SH-SY5Y (cell line): ENCODE data around the gene MIEF1.

ENCODE experiments used
- GATA2 ChIP-seq: IDR thresholded peaks from 2 replicates; pipeline ENCODE4 v1.6.1; 2011; ENCODE audit warnings: mild to moderate bottlenecking, low read depth, low read length
- GATA3 ChIP-seq: IDR thresholded peaks from 2 replicates; pipeline ENCODE4 v1.6.1; 2011; ENCODE audit warnings: low read depth, mild to moderate bottlenecking, low read length, moderate library complexity

DNA sequence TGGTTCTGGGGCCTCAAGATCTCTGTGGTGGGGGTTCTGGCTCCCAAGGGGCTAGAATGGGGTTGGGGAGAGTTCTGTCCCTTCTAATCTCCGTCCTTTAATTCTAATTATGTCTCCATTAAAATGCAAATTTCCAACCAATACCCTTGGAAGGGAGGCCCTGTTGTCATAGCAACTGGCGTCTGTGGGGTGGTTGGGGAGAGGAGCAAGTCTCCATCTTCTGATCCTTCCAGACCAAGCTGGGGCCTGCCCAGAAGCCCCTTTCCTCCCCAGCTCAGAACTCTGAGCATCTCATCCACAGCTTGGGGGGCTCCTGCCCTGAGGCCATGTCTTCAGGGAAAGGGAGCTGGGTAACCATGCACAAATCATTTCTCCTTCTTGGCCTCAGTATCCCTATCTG lies 35.9 kb downstream of the MIEF1 start:
- TF ChIP-seq GATA3 (no peak), GATA2 (no peak)
